Measurements from ENCODE around the gene PAOX. TPM values are rescaled to one million over a fixed set of nuclear protein-coding genes. Genes with fewer than 3 reads are reported as not detected.

Gene PAOX
- polyA plus RNA-seq, 2 donors: 11.5 to 16.1 TPM

DNA sequence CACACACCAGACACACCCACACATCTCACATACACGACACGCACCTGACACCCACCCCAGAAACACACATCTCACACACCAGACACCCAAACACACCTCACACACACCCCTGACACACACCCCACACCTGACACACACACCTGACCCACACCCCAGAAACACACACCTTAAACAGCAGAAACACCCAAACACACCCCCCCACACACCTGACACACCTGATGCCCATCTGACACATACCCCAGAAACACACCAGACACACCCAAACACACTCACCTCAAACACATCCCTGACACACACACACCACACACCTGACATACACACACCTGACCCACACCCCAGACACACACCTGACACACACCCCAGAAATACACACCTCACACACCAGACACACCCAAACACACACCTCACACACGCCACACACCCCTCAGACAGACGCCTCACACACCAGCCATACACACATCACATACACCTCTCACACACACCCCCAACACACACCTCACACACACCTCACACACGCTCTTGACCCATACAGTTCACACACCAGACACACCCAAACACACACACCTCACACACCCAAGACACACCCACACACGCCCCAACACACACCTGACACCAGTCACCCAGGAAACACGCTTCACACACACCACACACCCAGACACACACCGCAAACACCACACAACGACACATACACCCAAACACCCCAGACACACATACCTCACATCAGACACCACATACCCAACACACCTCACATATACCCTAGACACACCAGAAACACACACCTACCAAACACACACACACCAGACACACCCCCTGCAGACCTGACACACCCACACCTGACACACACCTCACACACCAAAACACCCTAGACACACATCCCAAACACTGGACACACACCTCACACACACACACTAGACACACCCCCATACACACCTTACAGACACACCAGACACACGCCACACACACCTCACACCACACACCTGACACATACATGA lies 40.7 kb upstream of the PAOX start:
- 83 to 84% methylated on average over 10 of the region's 10 CpGs for WGBS, 2 donors
- Histone ChIP-seq H3K27ac (ENCODE audit: low read depth in 2 of 2, low read length in 1 of 2) (no peak overlapping the region), H3K9me3 (ENCODE audit: control insufficient read depth in 2 of 2, insufficient read depth in 1 of 2, low read depth in 1 of 2, low read length in 1 of 2) (peaks cover 0 to 7% of the 10 kb centered on the region in 2 donors), H3K4me1 (ENCODE audit: control insufficient read depth in 2 of 2, insufficient read depth in 2 of 2, low read length in 1 of 2) (peaks cover 5 to 8% of the 10 kb centered on the region in 2 donors), H3K4me3 (ENCODE audit: low read depth in 1 of 2, low read length in 2 of 2) (no peak overlapping the region), H3K36me3 (ENCODE audit: control insufficient read depth in 2 of 2, insufficient read depth in 2 of 2, low read length in 1 of 2) (no peaks in the 10 kb centered on the region), H3K27me3 (ENCODE audit: control insufficient read depth in 1 of 2, insufficient read depth in 2 of 2, low read length in 2 of 2) (peaks cover 0 to 11% of the 10 kb centered on the region in 2 donors)

DNA sequence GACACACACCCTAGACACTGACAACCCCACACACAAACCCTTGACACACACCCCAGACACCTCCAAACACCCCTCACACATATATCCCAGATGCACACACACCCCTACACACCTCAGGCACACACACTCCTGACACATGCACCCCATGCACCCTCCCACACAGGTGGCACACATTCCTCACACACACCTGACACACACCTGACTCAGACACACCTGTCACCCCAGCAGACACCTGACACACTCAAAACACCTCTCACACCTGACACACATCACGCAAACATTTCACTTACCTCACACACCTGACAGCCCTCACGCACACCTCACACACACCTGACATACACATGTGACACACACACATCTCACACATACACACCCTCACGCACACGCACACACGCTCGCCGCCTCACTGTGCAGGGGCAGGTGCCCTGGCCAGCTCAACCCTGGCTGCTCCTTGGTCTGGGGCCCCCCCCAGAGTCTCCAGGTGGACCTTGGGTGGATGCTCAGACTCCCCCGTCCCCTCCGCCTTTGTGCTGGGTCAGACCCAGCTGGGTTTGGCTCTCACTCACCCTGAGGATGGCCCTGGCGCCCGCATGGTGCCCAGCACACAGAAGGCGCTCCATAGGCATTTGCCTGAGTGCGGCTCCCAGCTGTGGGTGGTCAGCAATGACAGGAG lies 39.2 kb upstream of the PAOX start:
- H3K4me3 ChIP-seq (ENCODE audit: low read depth in 1 of 2, low read length in 2 of 2): no peak overlapping the region
- no peaks in the 10 kb centered on the region for H3K36me3 ChIP-seq (ENCODE audit: control insufficient read depth in 2 of 2, insufficient read depth in 2 of 2, low read length in 1 of 2)
- peaks cover 0 to 11% of the 10 kb centered on the region in 2 donors for H3K27me3 ChIP-seq (ENCODE audit: control insufficient read depth in 1 of 2, insufficient read depth in 2 of 2, low read length in 2 of 2)
- WGBS, 2 donors: 89% methylated on average over 13 of the region's 13 CpGs
- H3K4me1 ChIP-seq (ENCODE audit: control insufficient read depth in 2 of 2, insufficient read depth in 2 of 2, low read length in 1 of 2): peaks cover 5 to 8% of the 10 kb centered on the region in 2 donors
- H3K27ac ChIP-seq (ENCODE audit: low read depth in 2 of 2, low read length in 1 of 2): no peak overlapping the region
- H3K9me3 ChIP-seq (ENCODE audit: control insufficient read depth in 2 of 2, insufficient read depth in 1 of 2, low read depth in 1 of 2, low read length in 1 of 2): peaks cover 0 to 7% of the 10 kb centered on the region in 2 donors

DNA sequence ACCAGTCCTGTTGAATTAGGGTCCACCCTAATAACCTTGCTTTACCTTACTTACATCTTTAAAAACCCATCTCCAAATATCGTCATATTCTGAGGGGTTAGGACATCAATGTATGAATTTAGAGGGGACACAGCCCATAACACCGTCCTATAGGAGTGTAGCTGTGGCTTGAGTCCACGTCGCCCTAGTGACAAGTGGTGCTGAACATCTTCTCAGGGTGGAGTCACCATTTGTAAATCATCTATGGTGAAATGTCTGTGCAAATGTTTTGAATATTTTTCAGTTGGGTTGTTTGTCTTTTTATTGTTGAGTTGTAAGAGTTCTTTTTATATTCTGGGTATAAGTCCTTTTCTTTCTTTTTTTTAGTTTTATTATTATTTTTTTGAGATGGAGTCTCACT lies 37.1 kb upstream of the PAOX start:
- Histone ChIP-seq H3K4me3 (ENCODE audit: low read depth in 1 of 2, low read length in 2 of 2) (no peak overlapping the region), H3K36me3 (ENCODE audit: control insufficient read depth in 2 of 2, insufficient read depth in 2 of 2, low read length in 1 of 2) (no peaks in the 10 kb centered on the region), H3K4me1 (ENCODE audit: control insufficient read depth in 2 of 2, insufficient read depth in 2 of 2, low read length in 1 of 2) (no peaks in the 10 kb centered on the region), H3K9me3 (ENCODE audit: control insufficient read depth in 2 of 2, insufficient read depth in 1 of 2, low read depth in 1 of 2, low read length in 1 of 2) (peaks cover 0 to 9% of the 10 kb centered on the region in 2 donors), H3K27ac (ENCODE audit: low read depth in 2 of 2, low read length in 1 of 2) (no peak overlapping the region), H3K27me3 (ENCODE audit: control insufficient read depth in 1 of 2, insufficient read depth in 2 of 2, low read length in 2 of 2) (no peaks in the 10 kb centered on the region)
- WGBS, 2 donors: 87 to 88% methylated on average over 4 of the region's 4 CpGs

DNA sequence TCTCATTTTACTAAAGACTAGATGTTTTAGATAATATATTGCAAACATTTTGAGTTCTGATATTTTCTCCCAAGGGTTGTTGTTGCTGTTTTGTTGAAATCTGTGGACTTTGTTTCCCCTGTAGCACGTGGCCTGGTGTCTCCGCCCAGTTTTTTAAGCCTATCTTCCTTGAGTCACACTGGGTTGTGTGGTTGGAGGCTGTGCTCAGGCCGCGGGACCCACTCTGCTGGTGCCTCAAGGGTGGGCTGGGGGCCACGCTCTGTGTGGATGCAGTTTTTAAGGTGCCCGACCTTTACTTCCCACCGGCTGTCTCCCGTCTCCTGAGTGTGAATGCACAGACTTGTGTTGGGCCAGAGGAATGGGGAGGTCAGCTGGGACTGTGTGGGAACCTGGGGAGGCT lies 36.1 kb upstream of the PAOX start:
- Histone ChIP-seq H3K9me3 (ENCODE audit: control insufficient read depth in 2 of 2, insufficient read depth in 1 of 2, low read depth in 1 of 2, low read length in 1 of 2) (peaks cover 0 to 10% of the 10 kb centered on the region in 2 donors), H3K4me3 (ENCODE audit: low read depth in 1 of 2, low read length in 2 of 2) (no peak overlapping the region), H3K27me3 (ENCODE audit: control insufficient read depth in 1 of 2, insufficient read depth in 2 of 2, low read length in 2 of 2) (no peaks in the 10 kb centered on the region), H3K4me1 (ENCODE audit: control insufficient read depth in 2 of 2, insufficient read depth in 2 of 2, low read length in 1 of 2) (no peaks in the 10 kb centered on the region), H3K27ac (ENCODE audit: low read depth in 2 of 2, low read length in 1 of 2) (no peak overlapping the region), H3K36me3 (ENCODE audit: control insufficient read depth in 2 of 2, insufficient read depth in 2 of 2, low read length in 1 of 2) (no peaks in the 10 kb centered on the region)
- WGBS, 2 donors: 72 to 78% methylated on average over 8 of the region's 8 CpGs

DNA sequence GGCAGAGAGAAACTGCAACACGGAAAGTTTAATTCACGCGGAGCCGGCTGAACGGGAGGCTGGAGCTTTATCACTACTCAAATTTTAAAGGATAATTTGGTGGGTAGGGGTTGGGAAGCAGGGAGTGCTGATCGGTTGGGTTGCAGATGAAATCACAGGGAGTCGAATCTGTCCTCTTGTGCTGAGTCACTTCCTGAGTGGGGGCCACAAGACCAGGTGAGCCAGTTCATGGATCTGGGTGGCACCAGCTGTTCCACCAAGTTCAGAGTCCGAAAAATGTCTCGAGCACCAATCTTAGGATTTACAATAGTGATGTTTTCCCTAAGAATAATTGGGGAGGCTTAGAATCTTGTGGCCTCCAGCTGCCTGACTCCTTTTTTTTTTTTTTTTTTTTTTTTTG lies 35.5 kb upstream of the PAOX start:
- Histone ChIP-seq H3K9me3 (ENCODE audit: control insufficient read depth in 2 of 2, insufficient read depth in 1 of 2, low read depth in 1 of 2, low read length in 1 of 2) (peaks cover 0 to 10% of the 10 kb centered on the region in 2 donors), H3K27ac (ENCODE audit: low read depth in 2 of 2, low read length in 1 of 2) (no peak overlapping the region), H3K36me3 (ENCODE audit: control insufficient read depth in 2 of 2, insufficient read depth in 2 of 2, low read length in 1 of 2) (no peaks in the 10 kb centered on the region), H3K27me3 (ENCODE audit: control insufficient read depth in 1 of 2, insufficient read depth in 2 of 2, low read length in 2 of 2) (no peaks in the 10 kb centered on the region), H3K4me1 (ENCODE audit: control insufficient read depth in 2 of 2, insufficient read depth in 2 of 2, low read length in 1 of 2) (no peaks in the 10 kb centered on the region), H3K4me3 (ENCODE audit: low read depth in 1 of 2, low read length in 2 of 2) (no peak overlapping the region)
- WGBS, 2 donors: 57 to 68% methylated on average over 9 of the region's 9 CpGs

DNA sequence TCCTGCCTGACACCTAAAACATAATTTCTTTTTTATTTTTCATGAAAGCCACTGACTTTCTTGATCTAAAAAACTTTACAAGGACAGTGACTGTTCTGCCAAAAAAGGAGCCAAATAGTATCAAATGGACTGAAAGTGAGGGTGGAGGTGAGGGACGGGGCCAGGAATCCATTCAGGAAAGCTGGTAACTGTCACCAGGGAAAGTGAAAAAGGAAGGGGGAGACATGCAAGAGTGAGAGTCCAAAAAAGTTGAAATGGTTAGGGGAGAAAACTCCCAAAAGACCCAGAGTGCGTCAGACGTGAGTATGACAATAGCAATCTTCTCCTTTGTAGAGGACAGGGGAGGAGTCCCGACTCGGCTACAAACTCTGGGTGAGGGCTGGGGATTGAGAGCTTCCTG lies 34.8 kb upstream of the PAOX start:
- Histone ChIP-seq H3K27ac (ENCODE audit: low read depth in 2 of 2, low read length in 1 of 2) (no peak overlapping the region), H3K36me3 (ENCODE audit: control insufficient read depth in 2 of 2, insufficient read depth in 2 of 2, low read length in 1 of 2) (no peaks in the 10 kb centered on the region), H3K9me3 (ENCODE audit: control insufficient read depth in 2 of 2, insufficient read depth in 1 of 2, low read depth in 1 of 2, low read length in 1 of 2) (peaks cover 0 to 8% of the 10 kb centered on the region in 2 donors), H3K4me1 (ENCODE audit: control insufficient read depth in 2 of 2, insufficient read depth in 2 of 2, low read length in 1 of 2) (no peaks in the 10 kb centered on the region), H3K4me3 (ENCODE audit: low read depth in 1 of 2, low read length in 2 of 2) (no peak overlapping the region), H3K27me3 (ENCODE audit: control insufficient read depth in 1 of 2, insufficient read depth in 2 of 2, low read length in 2 of 2) (no peaks in the 10 kb centered on the region)
- whole genome bisulfite sequencing, 2 donors: 64 to 70% methylated on average over 5 of the region's 5 CpGs

DNA sequence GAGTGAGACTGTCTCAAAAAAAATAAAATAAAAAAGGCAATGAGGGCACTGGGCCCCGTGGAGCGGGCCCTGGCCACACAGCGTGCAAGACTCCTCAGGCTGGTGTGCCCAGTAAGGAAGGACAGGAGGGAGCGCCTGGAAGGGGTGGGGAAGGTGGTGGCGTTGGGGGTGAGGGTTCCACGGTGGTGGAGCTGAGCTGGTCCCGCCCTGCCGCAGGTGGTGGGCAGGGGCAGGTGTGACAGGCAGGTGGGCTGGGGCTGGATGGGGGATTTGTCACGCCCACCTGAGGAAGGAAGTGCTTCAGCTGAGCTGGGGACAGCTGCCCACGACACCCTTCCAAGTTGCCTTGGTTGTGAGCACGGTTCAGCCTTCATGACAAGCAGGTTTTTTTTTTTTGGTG lies 32.6 kb upstream of the PAOX start:
- H3K4me3 ChIP-seq (ENCODE audit: low read depth in 1 of 2, low read length in 2 of 2): no peak overlapping the region
- no peak overlapping the region for H3K27ac ChIP-seq (ENCODE audit: low read depth in 2 of 2, low read length in 1 of 2)
- H3K36me3 ChIP-seq (ENCODE audit: control insufficient read depth in 2 of 2, insufficient read depth in 2 of 2, low read length in 1 of 2): no peaks in the 10 kb centered on the region
- no peaks in the 10 kb centered on the region for H3K4me1 ChIP-seq (ENCODE audit: control insufficient read depth in 2 of 2, insufficient read depth in 2 of 2, low read length in 1 of 2)
- peaks cover 0 to 3% of the 10 kb centered on the region in 2 donors for H3K9me3 ChIP-seq (ENCODE audit: control insufficient read depth in 2 of 2, insufficient read depth in 1 of 2, low read depth in 1 of 2, low read length in 1 of 2)
- H3K27me3 ChIP-seq (ENCODE audit: control insufficient read depth in 1 of 2, insufficient read depth in 2 of 2, low read length in 2 of 2): no peaks in the 10 kb centered on the region
- WGBS, 2 donors: 48 to 54% methylated on average over 11 of the region's 11 CpGs

DNA sequence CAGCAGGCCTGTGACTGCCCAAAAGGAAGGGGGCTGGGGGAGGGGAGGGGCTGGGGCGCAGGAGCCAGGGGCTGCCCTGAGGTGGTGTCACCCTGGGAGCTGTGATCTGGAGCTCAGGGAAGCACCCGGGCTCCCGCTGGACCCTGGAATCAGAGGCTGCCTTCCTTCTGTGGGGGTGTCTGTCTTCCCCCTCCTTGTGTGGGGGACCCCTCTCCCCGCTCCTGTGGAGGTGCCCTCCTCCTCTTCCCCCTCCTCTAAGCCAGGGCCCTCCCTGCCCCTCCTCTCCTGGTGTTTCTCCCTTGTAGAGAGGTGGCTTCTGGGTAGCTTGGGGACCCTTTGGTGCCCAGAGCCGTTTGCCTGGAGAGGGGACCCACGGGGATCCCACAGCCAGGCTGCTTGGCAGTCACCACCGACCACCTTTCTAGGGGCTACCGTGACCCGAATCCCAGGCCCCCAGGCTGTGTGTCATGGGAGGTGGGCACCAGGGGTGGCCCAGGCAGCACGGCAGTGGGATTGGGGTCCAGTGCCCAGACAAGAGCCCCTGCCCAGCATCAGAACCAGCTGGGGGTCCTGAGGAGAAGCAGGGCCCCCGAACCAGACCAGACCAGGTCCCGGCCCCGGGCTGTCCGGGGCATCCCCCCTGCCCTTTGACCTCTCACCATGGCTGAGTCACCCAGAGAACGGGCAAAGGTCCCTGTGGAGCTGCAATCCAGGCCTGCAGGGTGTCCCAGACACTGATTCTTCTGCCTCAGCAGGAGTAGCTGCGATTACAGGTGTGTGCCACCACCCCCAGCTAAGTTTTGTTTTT lies 31.1 kb upstream of the PAOX start:
- Histone ChIP-seq H3K27me3 (ENCODE audit: control insufficient read depth in 1 of 2, insufficient read depth in 2 of 2, low read length in 2 of 2) (no peaks in the 10 kb centered on the region), H3K9me3 (ENCODE audit: control insufficient read depth in 2 of 2, insufficient read depth in 1 of 2, low read depth in 1 of 2, low read length in 1 of 2) (peaks cover 0 to 3% of the 10 kb centered on the region in 2 donors), H3K4me1 (ENCODE audit: control insufficient read depth in 2 of 2, insufficient read depth in 2 of 2, low read length in 1 of 2) (no peaks in the 10 kb centered on the region), H3K4me3 (ENCODE audit: low read depth in 1 of 2, low read length in 2 of 2) (no peak overlapping the region), H3K27ac (ENCODE audit: low read depth in 2 of 2, low read length in 1 of 2) (no peak overlapping the region), H3K36me3 (ENCODE audit: control insufficient read depth in 2 of 2, insufficient read depth in 2 of 2, low read length in 1 of 2) (no peaks in the 10 kb centered on the region)
- 49 to 50% methylated on average over 14 to 16 of the region's 16 CpGs for WGBS, 2 donors

DNA sequence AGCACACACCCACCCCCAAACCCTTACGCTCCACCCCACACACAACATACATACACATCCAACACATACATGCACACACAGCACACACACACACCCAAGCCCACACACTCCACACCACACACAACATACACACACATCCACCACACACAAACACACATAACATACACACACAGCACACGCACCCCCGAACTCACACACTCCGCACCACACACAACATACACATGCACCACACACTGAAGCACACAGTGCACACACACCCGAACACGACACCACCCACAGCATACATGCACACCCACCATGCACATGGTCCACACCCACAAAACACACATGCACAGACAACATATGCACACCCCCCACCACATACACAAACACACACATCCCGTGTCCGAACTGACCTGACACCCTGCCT lies 29.9 kb upstream of the PAOX start:
- 75% methylated on average over 8 of the region's 8 CpGs for WGBS, 2 donors
- H3K4me3 ChIP-seq (ENCODE audit: low read depth in 1 of 2, low read length in 2 of 2): no peak overlapping the region
- no peaks in the 10 kb centered on the region for H3K27me3 ChIP-seq (ENCODE audit: control insufficient read depth in 1 of 2, insufficient read depth in 2 of 2, low read length in 2 of 2)
- H3K9me3 ChIP-seq (ENCODE audit: control insufficient read depth in 2 of 2, insufficient read depth in 1 of 2, low read depth in 1 of 2, low read length in 1 of 2): peaks cover 0 to 3% of the 10 kb centered on the region in 2 donors
- H3K4me1 ChIP-seq (ENCODE audit: control insufficient read depth in 2 of 2, insufficient read depth in 2 of 2, low read length in 1 of 2): no peaks in the 10 kb centered on the region
- H3K36me3 ChIP-seq (ENCODE audit: control insufficient read depth in 2 of 2, insufficient read depth in 2 of 2, low read length in 1 of 2): no peaks in the 10 kb centered on the region
- H3K27ac ChIP-seq (ENCODE audit: low read depth in 2 of 2, low read length in 1 of 2): no peak overlapping the region
